SU-DHL-6 (cell line): Measurements from ENCODE around the gene SGIP1.

ENCODE experiments used
- H2AFZ ChIP-seq: fragments of 200-600 bp; sonication (generic); 2 replicates; pipeline ENCODE4 v1.6.1; 2014; ENCODE audit warnings: low read depth, mild to moderate bottlenecking, moderate library complexity, mixed read lengths, antibody characterized with exemption, low read length; ENCODE audit not compliant: severe bottlenecking
- H3F3A ChIP-seq: fragments of 200-600 bp; shearing (Covaris generic); 2 replicates; pipeline ENCODE4 v1.6.0; 2016; ENCODE audit warnings: antibody characterized with exemption, mild to moderate bottlenecking; ENCODE audit not compliant: insufficient read depth
- H3K27ac ChIP-seq: fragments of 200-600 bp; sonication (generic); 2 replicates; pipeline ENCODE4 v1.5.1; 2016; ENCODE audit warnings: low read depth, mild to moderate bottlenecking, low read length, moderate library complexity, mixed read lengths
- H3K27me3 ChIP-seq: fragments of 200-600 bp; sonication (generic), shearing (Covaris generic); 2 replicates; pipeline ENCODE4 v1.6.0; 2014; ENCODE audit warnings: mild to moderate bottlenecking, low read length
- H3K36me3 ChIP-seq: fragments of 200-600 bp; sonication (generic); 2 replicates; pipeline ENCODE4 v1.6.1; 2014; ENCODE audit warnings: mild to moderate bottlenecking, low read length, mixed read lengths
- H3K4me2 ChIP-seq: fragments of 300-600, 200-600 bp; shearing (Covaris generic), sonication (generic); 2 replicates; pipeline ENCODE4 v1.6.0; 2014; ENCODE audit warnings: low read length, low read depth, mild to moderate bottlenecking; ENCODE audit not compliant: poor library complexity, severe bottlenecking
- H3K4me3 ChIP-seq: fragments of 200-600 bp; sonication (generic); 2 replicates; pipeline ENCODE4 v1.5.1; 2014; ENCODE audit warnings: antibody characterized with exemption, low read length, mild to moderate bottlenecking, mixed read lengths; ENCODE audit not compliant: insufficient read depth, poor library complexity, severe bottlenecking
- H3K79me2 ChIP-seq: fragments of 200-600 bp; sonication (generic); 2 replicates; pipeline ENCODE4 v1.6.1; 2014; ENCODE audit warnings: mild to moderate bottlenecking, low read length, moderate library complexity; ENCODE audit not compliant: insufficient read depth
- H3K9ac ChIP-seq: fragments of 200-600 bp; sonication (generic); 2 replicates; pipeline ENCODE4 v1.7.0; 2014; ENCODE audit warnings: mild to moderate bottlenecking, low read length
- H3K9me2 ChIP-seq: fragments of 200-600 bp; sonication (generic); replicated peaks from 2 replicates; pipeline ENCODE4 v1.6.1; 2014; ENCODE audit warnings: low read length; ENCODE audit not compliant: insufficient read depth
- H3K9me3 ChIP-seq: fragments of 200-600 bp; sonication (generic); 2 replicates; pipeline ENCODE4 v1.6.1; 2014; ENCODE audit warnings: low read length, mixed read lengths; ENCODE audit not compliant: insufficient read depth
- H4K20me1 ChIP-seq: fragments of 200-600 bp; sonication (generic); 2 replicates; pipeline ENCODE4 v1.6.1; 2014; ENCODE audit warnings: low read depth, mild to moderate bottlenecking, antibody characterized with exemption, low read length, moderate library complexity, mixed read lengths
- CTCF ChIP-seq: fragments of 200-600 bp; sonication (generic); IDR thresholded peaks from one replicate; pipeline ENCODE4 v1.5.1; 2017; ENCODE audit warnings: antibody characterized with exemption, mild to moderate bottlenecking, low read length, moderate library complexity; ENCODE audit not compliant: insufficient read depth, poor library complexity, severe bottlenecking
- EZH2phosphoT487 ChIP-seq: fragments of 200-600 bp; sonication (generic), shearing (Covaris generic); conservative IDR thresholded peaks from 2 replicates; pipeline ENCODE4 v1.6.1; 2018; ENCODE audit warnings: mild to moderate bottlenecking, antibody characterized with exemption, low read length, moderate library complexity, mixed read lengths

Gene SGIP1

DNA sequence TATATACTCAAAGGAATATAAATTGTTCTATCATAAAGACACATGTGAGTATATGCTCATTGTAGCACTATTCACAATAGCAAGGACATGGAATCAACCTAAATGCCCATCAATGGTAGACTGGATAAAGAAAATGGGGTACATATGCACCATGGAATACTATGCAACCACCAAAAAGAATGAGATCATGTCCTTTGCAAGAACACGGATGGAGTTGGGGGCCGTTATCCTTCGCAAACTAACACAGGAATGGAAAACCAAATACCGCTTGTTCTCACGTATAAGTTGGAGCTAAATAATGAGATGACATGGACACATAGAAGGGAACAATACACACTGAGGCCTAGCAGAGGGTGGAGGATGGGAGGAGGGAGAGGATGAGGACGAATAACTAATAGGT, 16.0 kb upstream of the SGIP1 start:
- TF ChIP-seq CTCF = no peak
- TF ChIP-seq EZH2phosphoT487 = no peak
- Histone ChIP-seq H3K4me3 (no peak overlapping the region), H3K79me2 (no peaks in the 10 kb centered on the region), H3K9me2 (no peaks in the 10 kb centered on the region), H4K20me1 (no peaks in the 10 kb centered on the region), H3F3A (no peaks in the 10 kb centered on the region), H2AFZ (no peak overlapping the region), H3K36me3 (no peaks in the 10 kb centered on the region), H3K9ac (no peak overlapping the region), H3K27me3 (no peaks in the 10 kb centered on the region), H3K9me3 (no peaks in the 10 kb centered on the region), H3K27ac (no peak overlapping the region), H3K4me2 (no peak overlapping the region)

GRCh38 chr1:66518654-66519053, 15.3 kb upstream of the SGIP1 start:
- Histone ChIP-seq H3K27ac (no peak overlapping the region), H3F3A (no peaks in the 10 kb centered on the region), H4K20me1 (no peaks in the 10 kb centered on the region), H2AFZ (no peak overlapping the region), H3K27me3 (no peaks in the 10 kb centered on the region), H3K4me2 (no peak overlapping the region), H3K9me3 (no peaks in the 10 kb centered on the region), H3K79me2 (no peaks in the 10 kb centered on the region), H3K9me2 (no peaks in the 10 kb centered on the region), H3K36me3 (no peaks in the 10 kb centered on the region), H3K9ac (no peak overlapping the region), H3K4me3 (no peak overlapping the region)
- no peak for TF ChIP-seq CTCF
- TF ChIP-seq EZH2phosphoT487 = no peak

- Histone ChIP-seq H3K27me3 (no peaks in the 10 kb centered on the region), H3K9me2 (no peaks in the 10 kb centered on the region), H4K20me1 (no peaks in the 10 kb centered on the region), H3K4me2 (no peak overlapping the region), H3F3A (no peaks in the 10 kb centered on the region), H3K36me3 (no peaks in the 10 kb centered on the region), H3K9ac (no peak overlapping the region), H3K27ac (no peak overlapping the region), H2AFZ (no peak overlapping the region), H3K4me3 (no peak overlapping the region), H3K79me2 (no peaks in the 10 kb centered on the region), H3K9me3 (no peaks in the 10 kb centered on the region)
- TF ChIP-seq EZH2phosphoT487 (no peak), CTCF (no peak)
These were observed 14.0 kb upstream of the SGIP1 start for GRCh38 chr1:66519992-66520391.

- no peak overlapping the region for H3K9ac ChIP-seq
- H4K20me1 ChIP-seq = no peaks in the 10 kb centered on the region
- no peaks in the 10 kb centered on the region for H3F3A ChIP-seq
- H3K27me3 ChIP-seq = no peaks in the 10 kb centered on the region
- H2AFZ ChIP-seq = no peak overlapping the region
- H3K79me2 ChIP-seq = no peaks in the 10 kb centered on the region
- H3K4me2 ChIP-seq = no peak overlapping the region
- no peak overlapping the region for H3K27ac ChIP-seq
- H3K9me2 ChIP-seq = no peaks in the 10 kb centered on the region
- no peaks in the 10 kb centered on the region for H3K9me3 ChIP-seq
- H3K4me3 ChIP-seq = no peak overlapping the region
- TF ChIP-seq EZH2phosphoT487 (no peak), CTCF (no peak)
- H3K36me3 ChIP-seq = no peaks in the 10 kb centered on the region
These were observed 13.3 kb upstream of the SGIP1 start for GRCh38 chr1:66520655-66521054.
